C4-2B (cell line): ENCODE results near the gene RAB31.

Experiments used
- CTCF ChIP-seq: fragments of 450-650 bp; conservative IDR thresholded peaks from 2 replicates; pipeline ENCODE4 v1.5.1; 2017; ENCODE audit warnings: mild to moderate bottlenecking
- ZFX ChIP-seq: fragments of 450-650 bp; IDR thresholded peaks from 2 replicates; pipeline ENCODE4 v1.6.1; 2017

GRCh38 chr18:9683418-9684396 is 24.4 kb upstream of the RAB31 start:
- TF ChIP-seq CTCF, result peak; percentile 18
- TF ChIP-seq ZFX, result no peak
